Measurements from ENCODE around the gene SDF2L1.

SDF2L1 gene

GRCh38 chr22:21660904-21661303 lies 18.8 kb downstream of the SDF2L1 start:
- DNase-seq (ENCODE audit: low spot score) = no peak
- Histone ChIP-seq H3K4me3 (no peak overlapping the region), H3K27ac (no peak overlapping the region)
- TF ChIP-seq CTCF (IDR thresholded peaks at IDR 0.05) = no peak

GRCh38 chr22:21661991-21662390 lies 19.9 kb downstream of the SDF2L1 start:
- Histone ChIP-seq H3K4me3 (no peak overlapping the region), H3K27ac (no peak overlapping the region)
- DNase-seq (ENCODE audit: low spot score) = no peak
- TF ChIP-seq CTCF (IDR thresholded peaks at IDR 0.05) = no peak

GRCh38 chr22:21663738-21664137 lies 21.6 kb downstream of the SDF2L1 start:
- no peak for DNase-seq (ENCODE audit: low spot score)
- TF ChIP-seq CTCF (IDR thresholded peaks at IDR 0.05) = no peak
- Histone ChIP-seq H3K27ac (no peak overlapping the region), H3K4me3 (no peak overlapping the region)

- Histone ChIP-seq H3K4me3 (peak overlapping the region; percentile 85), H3K27ac (peak overlapping the region; percentile 88 to 94)
- no peak for DNase-seq (ENCODE audit: low spot score)
- TF ChIP-seq CTCF (IDR thresholded peaks at IDR 0.05) = no peak
Observed at GRCh38 chr22:21665047-21665851, 23.1 kb downstream of the SDF2L1 start.

GRCh38 chr22:21666786-21667185 lies 24.7 kb downstream of the SDF2L1 start:
- DNase-seq (ENCODE audit: low spot score) = no peak
- Histone ChIP-seq H3K27ac (no peak overlapping the region), H3K4me3 (peak overlapping the region; percentile 85)
- TF ChIP-seq CTCF (IDR thresholded peaks at IDR 0.05) = no peak

- Histone ChIP-seq H3K27ac (no peak overlapping the region), H3K4me3 (no peak overlapping the region)
- DNase-seq (ENCODE audit: low spot score) = no peak
- TF ChIP-seq CTCF (IDR thresholded peaks at IDR 0.05) = no peak
Observed at GRCh38 chr22:21669026-21669425, 26.9 kb downstream of the SDF2L1 start.

GRCh38 chr22:21672107-21672629 lies 30.1 kb downstream of the SDF2L1 start:
- no peak for DNase-seq (ENCODE audit: low spot score)
- no peak overlapping the region for H3K4me3 ChIP-seq
- no peak for TF ChIP-seq CTCF (IDR thresholded peaks at IDR 0.05)
- H3K27ac ChIP-seq = no peak overlapping the region

Data from coronary artery (tissue), 2 donors.